OCI-LY1 (cell line): ENCODE measurements around the gene ASS1.
A peak's percentile ranks its signal among the peaks of the same experiment; 100 is the strongest.

Experiments
- EZH2 ChIP-seq: fragments of 200-600 bp; sonication (generic), shearing (Covaris generic); IDR thresholded peaks from 2 replicates; pipeline ENCODE4 v1.8.0; 2017; ENCODE audit warnings: borderline replicate concordance, mixed run types, mild to moderate bottlenecking, antibody characterized with exemption, low read length, moderate library complexity, mixed read lengths
- TF ChIP-seq, protein P1 (sequence below): fragments of 200-600 bp; sonication (generic), shearing (Covaris generic); IDR thresholded peaks from 2 replicates; pipeline ENCODE4 v1.5.1; 2017; ENCODE audit warnings: mild to moderate bottlenecking, antibody characterized with exemption, low read length, moderate library complexity, mixed read lengths

DNA sequence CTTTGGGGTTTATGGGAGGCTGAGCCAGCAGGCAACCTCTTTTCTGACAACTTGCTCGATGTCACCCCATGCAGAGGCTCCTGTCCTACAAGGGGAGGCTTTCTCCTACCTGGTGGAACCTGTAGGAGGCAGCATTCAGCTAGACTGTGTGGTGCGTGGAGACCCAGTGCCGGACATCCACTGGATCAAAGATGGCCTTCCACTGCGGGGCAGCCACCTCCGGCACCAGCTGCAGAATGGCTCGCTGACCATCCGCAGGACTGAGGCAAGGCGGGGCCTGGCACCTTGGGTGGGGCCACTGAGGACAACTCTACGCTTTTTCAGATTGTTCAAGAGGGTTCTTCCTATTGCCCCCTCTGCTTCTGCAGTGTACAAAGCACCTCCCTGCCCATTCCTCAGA lies 36.1 kb upstream of the ASS1 start:
- TF ChIP-seq, protein P1, sequence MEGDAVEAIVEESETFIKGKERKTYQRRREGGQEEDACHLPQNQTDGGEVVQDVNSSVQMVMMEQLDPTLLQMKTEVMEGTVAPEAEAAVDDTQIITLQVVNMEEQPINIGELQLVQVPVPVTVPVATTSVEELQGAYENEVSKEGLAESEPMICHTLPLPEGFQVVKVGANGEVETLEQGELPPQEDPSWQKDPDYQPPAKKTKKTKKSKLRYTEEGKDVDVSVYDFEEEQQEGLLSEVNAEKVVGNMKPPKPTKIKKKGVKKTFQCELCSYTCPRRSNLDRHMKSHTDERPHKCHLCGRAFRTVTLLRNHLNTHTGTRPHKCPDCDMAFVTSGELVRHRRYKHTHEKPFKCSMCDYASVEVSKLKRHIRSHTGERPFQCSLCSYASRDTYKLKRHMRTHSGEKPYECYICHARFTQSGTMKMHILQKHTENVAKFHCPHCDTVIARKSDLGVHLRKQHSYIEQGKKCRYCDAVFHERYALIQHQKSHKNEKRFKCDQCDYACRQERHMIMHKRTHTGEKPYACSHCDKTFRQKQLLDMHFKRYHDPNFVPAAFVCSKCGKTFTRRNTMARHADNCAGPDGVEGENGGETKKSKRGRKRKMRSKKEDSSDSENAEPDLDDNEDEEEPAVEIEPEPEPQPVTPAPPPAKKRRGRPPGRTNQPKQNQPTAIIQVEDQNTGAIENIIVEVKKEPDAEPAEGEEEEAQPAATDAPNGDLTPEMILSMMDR: peak; percentile 6; the same call in 1 of the 2 replicates
- no peak for TF ChIP-seq EZH2
